GM12878 (cell line): ENCODE results near the gene MND1. TPM values are rescaled to one million over a fixed set of nuclear protein-coding genes. Genes with fewer than 3 reads are reported as not detected.

Source experiments
- ASH2L ChIP-seq: fragments of 300-600, 200-600 bp; sonication (generic); IDR thresholded peaks from 2 replicates; pipeline ENCODE4 v1.6.1; 2017; ENCODE audit warnings: low read depth, mild to moderate bottlenecking, borderline replicate concordance
- ATF7 ChIP-seq: fragments of 450-650 bp; IDR thresholded peaks from 2 replicates; pipeline ENCODE4 v1.6.1; 2016; ENCODE audit warnings: low read depth, mild to moderate bottlenecking
- BHLHE40 ChIP-seq, 2 experiments: fragments of 450-650 bp in 1 of 2; IDR thresholded peaks; 2 replicates each; pipeline ENCODE4 v1.6.1; 2011 to 2017; ENCODE audit warnings: low read depth in 2 of 2, borderline replicate concordance in 1 of 2, improper control_type of control experiment in 1 of 2, low read length in 1 of 2, mild to moderate bottlenecking in 1 of 2
- CBX5 ChIP-seq: sonication (generic); IDR thresholded peaks from 2 replicates; pipeline ENCODE4 v1.6.1; 2016; ENCODE audit warnings: low read depth, moderate library complexity, mild to moderate bottlenecking, inconsistent platforms
- CEBPZ ChIP-seq: fragments of 150-350 bp; IDR thresholded peaks from 2 replicates; pipeline ENCODE4 v1.6.1; 2016; ENCODE audit warnings: low read depth, low read length
- E2F8 ChIP-seq: fragments of 450-650 bp; IDR thresholded peaks from 2 replicates; pipeline ENCODE4 v1.6.1; 2018; ENCODE audit warnings: mild to moderate bottlenecking, low read depth, moderate library complexity; ENCODE audit not compliant: partially characterized antibody
- ELK1 ChIP-seq: IDR thresholded peaks from 2 replicates; pipeline ENCODE4 v1.6.1; 2012; ENCODE audit warnings: low read depth, low read length, improper control_type of control experiment
- IKZF1 ChIP-seq: fragments of 450-650 bp; conservative IDR thresholded peaks from 2 replicates; pipeline ENCODE4 v1.6.1; 2017; ENCODE audit warnings: antibody characterized with exemption, mild to moderate bottlenecking
- MEF2A ChIP-seq: IDR thresholded peaks from 2 replicates; pipeline ENCODE4 v1.6.1; 2011; ENCODE audit warnings: low read depth, mild to moderate bottlenecking, low read length, moderate library complexity; ENCODE audit not compliant: insufficient read depth
- RB1 ChIP-seq: fragments of 450-650 bp; formaldehyde crosslinking; IDR thresholded peaks from 2 replicates; pipeline ENCODE4 v1.6.1; 2017; ENCODE audit warnings: mild to moderate bottlenecking, borderline replicate concordance
- SKIL ChIP-seq: fragments of 450-650 bp; IDR thresholded peaks from 2 replicates; pipeline ENCODE4 v1.6.1; 2017; ENCODE audit warnings: mild to moderate bottlenecking, low read depth, inconsistent platforms; ENCODE audit not compliant: poor library complexity, severe bottlenecking
- WRNIP1 ChIP-seq: IDR thresholded peaks from 2 replicates; pipeline ENCODE4 v1.6.1; 2011; ENCODE audit warnings: low read depth, low read length, improper control_type of control experiment, borderline replicate concordance
- ZBTB40 ChIP-seq: fragments of 450-650 bp; IDR thresholded peaks from 2 replicates; pipeline ENCODE4 v1.6.1; 2016; ENCODE audit warnings: mild to moderate bottlenecking, moderate library complexity, borderline replicate concordance
- ZNF24 ChIP-seq: fragments of 450-650 bp; IDR thresholded peaks from 2 replicates; pipeline ENCODE4 v1.6.1; 2017; ENCODE audit warnings: antibody characterized with exemption, mild to moderate bottlenecking
- polyA plus RNA-seq, 11 experiments: library from polyadenylated mRNA; depleted of rRNA in 4 of 11; unstranded in 6 of 11; stranded (reverse) in 5 of 11; fragments of >200 nt; fragmentation: Nextera tagmentation in 4 of 11; fragmentation: Illumina TruSeq in 1 of 11; extraction: Ambion mirVana in 4 of 11; extraction: Trizol in 1 of 11; gene quantifications; 1 replicate in 1 of 11; 2 replicates in 10 of 11; pipeline versions ENCODE4 v1.2.1 to v1.2.3, GENCODE V29; 2011 to 2016; ENCODE audit warnings: inconsistent platforms in 2 of 11, missing spikeins in 2 of 11, low read depth in 1 of 11
- total RNA-seq, 4 experiments: library from RNA; depleted of rRNA in 3 of 4; stranded (reverse); fragments of >200 nt in 3 of 4; fragmentation: Illumina TruSeq in 1 of 4; extraction: Trizol in 1 of 4; gene quantifications; 2 replicates each; pipeline versions ENCODE4 v1.2.1 to v1.2.3, GENCODE V29; 2013 to 2021

MND1 gene
- total and polyA plus RNA-seq, 10 of the 15 experiments (the other 5 are each of a cell fraction or from before 2014, with no cell fraction given), result 17.7 to 58.1 (median 47.3) TPM

- no peak for TF ChIP-seq E2F8
- TF ChIP-seq IKZF1, result peak; percentile 39; the same call in 1 of the 2 replicates
- TF ChIP-seq ATF7, result peak; percentile 24; the same call in 1 of the 2 replicates
- peak; percentile 93 for TF ChIP-seq MEF2A
- TF ChIP-seq ZNF24, result no peak
- 0 out of 2 replicates have a peak, but pooled peaks have one; percentile 23 for TF ChIP-seq ASH2L
- TF ChIP-seq BHLHE40 (IDR thresholded peaks at IDR 0.05; ENCODE audit: borderline replicate concordance in 1 of 2, low read depth in 2 of 2, low read length in 1 of 2), result no peak
- TF ChIP-seq SKIL, result peak; percentile 89
- no peak for TF ChIP-seq CEBPZ
- no peak for TF ChIP-seq RB1
- no peak for TF ChIP-seq CBX5
- no peak for TF ChIP-seq ZBTB40
- no peak for TF ChIP-seq WRNIP1
- TF ChIP-seq ELK1, result no peak
Measured at GRCh38 chr4:153438916-153439756, 94.6 kb downstream of the MND1 start (continued).
